ENCODE results near the gene AUH. TPM values are rescaled to one million over a fixed set of nuclear protein-coding genes. Genes with fewer than 3 reads are reported as not detected.
A peak's percentile ranks its signal among the peaks of the same experiment; 100 is the strongest.

The AUH gene, protein sequence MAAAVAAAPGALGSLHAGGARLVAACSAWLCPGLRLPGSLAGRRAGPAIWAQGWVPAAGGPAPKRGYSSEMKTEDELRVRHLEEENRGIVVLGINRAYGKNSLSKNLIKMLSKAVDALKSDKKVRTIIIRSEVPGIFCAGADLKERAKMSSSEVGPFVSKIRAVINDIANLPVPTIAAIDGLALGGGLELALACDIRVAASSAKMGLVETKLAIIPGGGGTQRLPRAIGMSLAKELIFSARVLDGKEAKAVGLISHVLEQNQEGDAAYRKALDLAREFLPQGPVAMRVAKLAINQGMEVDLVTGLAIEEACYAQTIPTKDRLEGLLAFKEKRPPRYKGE
- total RNA-seq (44.7 and 55.5 TPM in 2 replicates), polyA plus RNA-seq (10.3 and 11.3 TPM in 2 replicates), polyA minus RNA-seq (ENCODE audit: low replicate concordance) (0.22 and 0.31 TPM in 2 replicates)
- 10.1 and 11.7 TPM in 2 replicates for polyA plus RNA-seq (2012)

DNA sequence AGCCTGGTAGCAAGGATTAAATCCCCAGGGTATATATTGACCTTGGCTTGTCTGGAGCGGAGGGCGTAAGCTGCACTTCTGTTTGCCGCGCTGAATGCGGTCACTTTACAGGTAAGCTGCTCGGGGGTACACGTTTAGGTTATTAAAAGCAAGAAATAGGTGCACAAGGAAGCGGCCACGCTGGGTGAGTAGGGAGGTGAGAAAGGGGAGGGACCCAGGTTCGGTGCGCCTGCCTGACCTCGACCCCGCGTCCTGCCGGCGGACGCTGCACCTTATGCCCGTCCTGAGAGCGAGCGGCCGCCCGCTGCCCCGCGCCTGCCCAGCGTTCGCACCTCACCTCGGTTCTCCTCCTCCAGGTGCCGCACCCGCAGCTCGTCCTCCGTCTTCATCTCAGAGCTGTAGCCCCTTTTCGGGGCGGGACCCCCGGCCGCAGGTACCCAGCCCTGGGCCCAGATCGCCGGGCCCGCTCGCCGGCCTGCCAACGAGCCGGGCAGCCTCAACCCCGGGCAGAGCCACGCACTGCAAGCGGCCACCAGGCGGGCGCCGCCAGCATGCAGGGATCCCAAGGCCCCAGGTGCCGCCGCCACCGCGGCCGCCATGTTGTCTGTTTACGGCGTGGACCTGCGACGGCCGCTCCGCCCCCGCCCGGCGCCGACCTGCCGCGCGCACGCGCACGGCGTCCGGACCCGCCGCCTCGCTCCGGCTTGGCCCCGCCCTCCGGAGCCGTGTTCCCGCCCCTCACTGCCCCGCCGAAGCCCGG lies at the start of gene AUH:
AUH (minus strand) TSS at position 628 of the 760 bp plus-strand sequence; CDS start at position 599, 29 bp downstream.
- Histone ChIP-seq H3K4me2 (ENCODE audit: extremely low read depth, insufficient read depth, low read length) (peak within 1 kb of the TSS; percentile 96), H3K27me3 (ENCODE audit: control insufficient read depth, insufficient read depth, low read length) (no peaks in the 10 kb centered on the region), H3K9me3 (ENCODE audit: control insufficient read depth, insufficient read depth, low read depth, low read length) (no peaks in the 10 kb centered on the region), H3K9ac (ENCODE audit: insufficient read depth, low read length) (peak within 1 kb of the TSS; percentile 89), H3K79me2 (ENCODE audit: control insufficient read depth, insufficient read depth, low read length) (peaks cover 33% of the 10 kb centered on the region), H3K36me3 (ENCODE audit: control insufficient read depth, insufficient read depth, low read length) (no peaks in the 10 kb centered on the region), H2AFZ (ENCODE audit: low read length) (peak within 1 kb of the TSS; percentile 93), H3K4me1 (ENCODE audit: control insufficient read depth, extremely low read depth, insufficient read depth, low read length) (peaks cover 4% of the 10 kb centered on the region), H4K20me1 (ENCODE audit: control insufficient read depth, extremely low read depth, insufficient read depth, low read length) (no peaks in the 10 kb centered on the region), H3K4me3 (replicated peaks in 1 of 4; ENCODE audit: control extremely low read depth in 1 of 4, insufficient read depth in 1 of 4, low read depth in 3 of 4, low read length in 4 of 4) (peak within 1 kb of the TSS; percentile 83 to 96 (median 88)), H3K27ac (ENCODE audit: insufficient read depth, low read length) (peak within 1 kb of the TSS; percentile 81)
- TF ChIP-seq EZH2 (IDR thresholded peaks at IDR 0.05; ENCODE audit: low read length, missing control alignments) = no peak
- TF ChIP-seq, protein P1, sequence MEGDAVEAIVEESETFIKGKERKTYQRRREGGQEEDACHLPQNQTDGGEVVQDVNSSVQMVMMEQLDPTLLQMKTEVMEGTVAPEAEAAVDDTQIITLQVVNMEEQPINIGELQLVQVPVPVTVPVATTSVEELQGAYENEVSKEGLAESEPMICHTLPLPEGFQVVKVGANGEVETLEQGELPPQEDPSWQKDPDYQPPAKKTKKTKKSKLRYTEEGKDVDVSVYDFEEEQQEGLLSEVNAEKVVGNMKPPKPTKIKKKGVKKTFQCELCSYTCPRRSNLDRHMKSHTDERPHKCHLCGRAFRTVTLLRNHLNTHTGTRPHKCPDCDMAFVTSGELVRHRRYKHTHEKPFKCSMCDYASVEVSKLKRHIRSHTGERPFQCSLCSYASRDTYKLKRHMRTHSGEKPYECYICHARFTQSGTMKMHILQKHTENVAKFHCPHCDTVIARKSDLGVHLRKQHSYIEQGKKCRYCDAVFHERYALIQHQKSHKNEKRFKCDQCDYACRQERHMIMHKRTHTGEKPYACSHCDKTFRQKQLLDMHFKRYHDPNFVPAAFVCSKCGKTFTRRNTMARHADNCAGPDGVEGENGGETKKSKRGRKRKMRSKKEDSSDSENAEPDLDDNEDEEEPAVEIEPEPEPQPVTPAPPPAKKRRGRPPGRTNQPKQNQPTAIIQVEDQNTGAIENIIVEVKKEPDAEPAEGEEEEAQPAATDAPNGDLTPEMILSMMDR (conservative IDR thresholded peaks at IDR 0.05 in 1 of 2, IDR thresholded peaks at IDR 0.05 in 1 of 2; ENCODE audit: low read depth in 1 of 2, low read length in 2 of 2) = no peak
- peak; percentile 64 to 71 for DNase-seq (ENCODE audit: low read depth in 2 of 2)

DNA sequence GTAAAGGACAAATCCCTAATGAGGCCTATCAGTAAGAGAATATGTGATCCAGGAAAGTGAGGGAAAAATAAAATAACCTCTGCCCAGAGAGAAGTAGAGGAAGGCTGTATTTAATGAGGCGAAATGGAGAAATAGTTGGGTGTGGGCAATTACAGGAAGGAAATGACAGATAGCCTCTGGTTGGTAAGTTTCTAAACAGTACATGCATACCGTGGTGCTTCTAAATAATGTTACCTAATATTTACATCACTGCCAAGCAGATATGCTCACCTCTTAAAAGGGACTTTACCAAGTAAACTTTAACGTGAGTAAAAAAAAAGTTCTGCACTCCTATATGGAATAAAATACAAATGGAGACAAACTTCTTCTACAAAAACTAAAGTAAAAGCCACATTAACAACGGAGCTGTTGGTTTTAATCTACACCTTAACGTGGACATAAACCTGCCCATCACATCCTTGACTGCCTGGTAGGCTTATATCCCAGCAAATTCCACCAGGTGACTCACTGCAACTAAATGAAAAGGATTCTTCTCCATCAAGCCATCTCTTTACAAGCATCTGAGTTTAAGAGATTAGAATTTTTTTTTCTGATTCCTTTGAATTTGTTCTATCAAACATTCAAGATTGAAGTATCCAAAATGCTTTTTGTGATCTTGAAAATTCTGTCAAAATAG lies 49.5 kb upstream of the AUH start:
- peaks cover 12% of the 10 kb centered on the region for H3K36me3 ChIP-seq (ENCODE audit: control insufficient read depth, insufficient read depth, low read length)
- no peak overlapping the region for H2AFZ ChIP-seq (ENCODE audit: low read length)
- H3K9me3 ChIP-seq (ENCODE audit: control insufficient read depth, insufficient read depth, low read depth, low read length) = no peaks in the 10 kb centered on the region
- H3K9ac ChIP-seq (ENCODE audit: insufficient read depth, low read length) = no peak overlapping the region
- no peak overlapping the region for H3K27ac ChIP-seq (ENCODE audit: insufficient read depth, low read length)
- DNase-seq (ENCODE audit: low read depth in 2 of 2) = peak in 1 of 2 donors; percentile 51
- no peaks in the 10 kb centered on the region for H3K27me3 ChIP-seq (ENCODE audit: control insufficient read depth, insufficient read depth, low read length)
- no peaks in the 10 kb centered on the region for H4K20me1 ChIP-seq (ENCODE audit: control insufficient read depth, extremely low read depth, insufficient read depth, low read length)
- TF ChIP-seq, protein P1 (conservative IDR thresholded peaks at IDR 0.05 in 1 of 2, IDR thresholded peaks at IDR 0.05 in 1 of 2; ENCODE audit: low read depth in 1 of 2, low read length in 2 of 2) = no peak
- no peak for TF ChIP-seq EZH2 (IDR thresholded peaks at IDR 0.05; ENCODE audit: low read length, missing control alignments)
- peaks cover 60% of the 10 kb centered on the region for H3K79me2 ChIP-seq (ENCODE audit: control insufficient read depth, insufficient read depth, low read length)
- H3K4me2 ChIP-seq (ENCODE audit: extremely low read depth, insufficient read depth, low read length) = no peak overlapping the region
- peaks cover 2% of the 10 kb centered on the region for H3K4me1 ChIP-seq (ENCODE audit: control insufficient read depth, extremely low read depth, insufficient read depth, low read length)
- H3K4me3 ChIP-seq (replicated peaks in 1 of 4; ENCODE audit: control extremely low read depth in 1 of 4, insufficient read depth in 1 of 4, low read depth in 3 of 4, low read length in 4 of 4) = no peak overlapping the region

DNA sequence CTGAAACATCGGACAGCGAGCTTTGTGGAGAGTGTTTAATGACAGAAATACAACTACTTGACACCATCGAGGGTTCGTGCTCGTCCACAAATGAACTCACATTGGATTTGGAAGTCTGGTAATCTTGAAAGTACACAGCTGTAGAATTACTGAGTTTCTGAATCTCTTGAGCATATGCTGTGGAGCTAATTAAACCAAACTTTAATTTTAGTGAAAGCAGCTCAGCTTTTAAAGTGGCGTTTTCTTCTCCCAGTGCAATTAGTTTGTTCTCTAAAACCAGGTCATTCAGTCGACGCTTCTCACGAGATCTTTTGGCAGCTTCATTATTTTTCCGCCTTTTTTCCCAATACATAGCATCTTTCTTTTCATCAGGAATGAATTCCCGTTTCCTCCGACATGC lies 48.4 kb upstream of the AUH start:
- H4K20me1 ChIP-seq (ENCODE audit: control insufficient read depth, extremely low read depth, insufficient read depth, low read length) = no peaks in the 10 kb centered on the region

More for the DNA sequence above, 48.4 kb upstream of the AUH start:
- Histone ChIP-seq H3K79me2 (ENCODE audit: control insufficient read depth, insufficient read depth, low read length) (peaks cover 51% of the 10 kb centered on the region), H3K9ac (ENCODE audit: insufficient read depth, low read length) (no peak overlapping the region), H3K9me3 (ENCODE audit: control insufficient read depth, insufficient read depth, low read depth, low read length) (no peaks in the 10 kb centered on the region), H3K27me3 (ENCODE audit: control insufficient read depth, insufficient read depth, low read length) (no peaks in the 10 kb centered on the region), H3K4me1 (ENCODE audit: control insufficient read depth, extremely low read depth, insufficient read depth, low read length) (no peaks in the 10 kb centered on the region), H3K27ac (ENCODE audit: insufficient read depth, low read length) (no peak overlapping the region), H3K36me3 (ENCODE audit: control insufficient read depth, insufficient read depth, low read length) (peaks cover 12% of the 10 kb centered on the region), H2AFZ (ENCODE audit: low read length) (no peak overlapping the region), H3K4me3 (replicated peaks in 1 of 4; ENCODE audit: control extremely low read depth in 1 of 4, insufficient read depth in 1 of 4, low read depth in 3 of 4, low read length in 4 of 4) (no peak overlapping the region), H3K4me2 (ENCODE audit: extremely low read depth, insufficient read depth, low read length) (no peak overlapping the region)
- no peak for DNase-seq (ENCODE audit: low read depth in 2 of 2)
- TF ChIP-seq, protein P1 (conservative IDR thresholded peaks at IDR 0.05 in 1 of 2, IDR thresholded peaks at IDR 0.05 in 1 of 2; ENCODE audit: low read depth in 1 of 2, low read length in 2 of 2) = no peak
- no peak for TF ChIP-seq EZH2 (IDR thresholded peaks at IDR 0.05; ENCODE audit: low read length, missing control alignments)

All from fibroblast of lung (primary cell).